A673 (cell line): ENCODE measurements around the gene CACNA1A. TPM values are rescaled to one million over a fixed set of nuclear protein-coding genes. Genes with fewer than 3 reads are reported as not detected.
"Not testable (repeated sequence)": the region's sequence is repeated elsewhere in the genome, so short reads cannot be mapped to it uniquely, and the experiment has no call there.

ENCODE experiments used
- BruUV-seq: library from RNA; stranded (reverse); fragments of 400-500 nt; replicated peaks from 2 replicates; lab custom pipeline; 2021; lab: Mats Ljungman, UMichigan
- CTCF ChIA-PET: fragments of 300-600 bp; sonication (Branson Sonifier 250); formaldehyde crosslinking; loops from one replicate; lab custom pipeline; 2022; ENCODE audit warnings: antibody characterized with exemption; lab: Charles Lee
- POLR2A ChIA-PET: fragments of 300-600 bp; sonication (Branson Sonifier 250); formaldehyde crosslinking; loops from one replicate; lab custom pipeline; 2022; ENCODE audit warnings: antibody characterized with exemption; ENCODE audit not compliant: low non-redundant PET; lab: Charles Lee
- DNase-seq: peaks from one replicate; pipeline ENCODE4 v3.0.0-alpha.2; 2015; ENCODE audit warnings: low spot score
- H3K27ac ChIP-seq: fragments of 200-600 bp; sonication (generic); 2 replicates; pipeline ENCODE4 v1.5.1; 2016; ENCODE audit warnings: mixed run types, low read depth, mild to moderate bottlenecking, mixed read lengths, antibody characterized with exemption, low read length; ENCODE audit not compliant: poor library complexity, severe bottlenecking
- H3K27me3 ChIP-seq: fragments of 200-600 bp; sonication (generic); replicated peaks from 2 replicates; pipeline ENCODE4 v1.6.1; 2017; ENCODE audit warnings: mixed run types, low read depth, mild to moderate bottlenecking, mixed read lengths, antibody characterized with exemption, low read length; ENCODE audit not compliant: insufficient read depth, poor library complexity
- H3K36me3 ChIP-seq: fragments of 200-600 bp; sonication (generic); 2 replicates; pipeline ENCODE4 v1.6.1; 2016; ENCODE audit warnings: mixed run types, mild to moderate bottlenecking, mixed read lengths, antibody characterized with exemption, low read length; ENCODE audit not compliant: insufficient read depth, poor library complexity, severe bottlenecking
- H3K4me1 ChIP-seq: fragments of 200-600 bp; sonication (generic); 2 replicates; pipeline ENCODE4 v1.6.1; 2017; ENCODE audit warnings: mixed run types, mild to moderate bottlenecking, mixed read lengths, antibody characterized with exemption, low read length; ENCODE audit not compliant: insufficient read depth, poor library complexity, severe bottlenecking
- H3K4me3 ChIP-seq: fragments of 200-600 bp; sonication (generic); 2 replicates; pipeline ENCODE4 v1.5.1; 2016; ENCODE audit warnings: low read depth, mixed run types, mild to moderate bottlenecking, mixed read lengths, low read length; ENCODE audit not compliant: poor library complexity, severe bottlenecking
- H3K9me3 ChIP-seq: fragments of 200-600 bp; sonication (generic); 2 replicates; pipeline ENCODE4 v1.6.1; 2016; ENCODE audit warnings: mixed run types, low read depth, mild to moderate bottlenecking, mixed read lengths, antibody characterized with exemption, low read length; ENCODE audit not compliant: poor library complexity, severe bottlenecking
- EZH2 ChIP-seq: fragments of 200-600 bp; sonication (generic); IDR thresholded peaks from 2 replicates; pipeline ENCODE4 v1.6.1; 2017; ENCODE audit warnings: borderline replicate concordance, low read depth, mild to moderate bottlenecking, mixed read lengths, antibody characterized with exemption, low read length; ENCODE audit not compliant: poor library complexity, severe bottlenecking
- intact Hi-C: fragments of 100-400 bp; cut with micrococcal nuclease; formaldehyde crosslinking; loops from one replicate; pipeline ENCODE4 v1.10.0; 2022; ENCODE audit not compliant: unreplicated experiment
- total RNA-seq: library from RNA; stranded (reverse); gene quantifications from 2 replicates; pipeline ENCODE4 v1.2.3, GENCODE V29; 2021
- TF ChIP-seq, protein P1 (sequence below): fragments of 300-800, 200-600 bp; sonication (generic); conservative IDR thresholded peaks from 2 replicates; pipeline ENCODE4 v1.5.1; 2017; ENCODE audit warnings: low read depth, mild to moderate bottlenecking, antibody characterized with exemption, low read length, moderate library complexity, mixed read lengths

CACNA1A gene
- total RNA-seq, 1 experiment from 2014 or later, result 3.2 TPM

DNA sequence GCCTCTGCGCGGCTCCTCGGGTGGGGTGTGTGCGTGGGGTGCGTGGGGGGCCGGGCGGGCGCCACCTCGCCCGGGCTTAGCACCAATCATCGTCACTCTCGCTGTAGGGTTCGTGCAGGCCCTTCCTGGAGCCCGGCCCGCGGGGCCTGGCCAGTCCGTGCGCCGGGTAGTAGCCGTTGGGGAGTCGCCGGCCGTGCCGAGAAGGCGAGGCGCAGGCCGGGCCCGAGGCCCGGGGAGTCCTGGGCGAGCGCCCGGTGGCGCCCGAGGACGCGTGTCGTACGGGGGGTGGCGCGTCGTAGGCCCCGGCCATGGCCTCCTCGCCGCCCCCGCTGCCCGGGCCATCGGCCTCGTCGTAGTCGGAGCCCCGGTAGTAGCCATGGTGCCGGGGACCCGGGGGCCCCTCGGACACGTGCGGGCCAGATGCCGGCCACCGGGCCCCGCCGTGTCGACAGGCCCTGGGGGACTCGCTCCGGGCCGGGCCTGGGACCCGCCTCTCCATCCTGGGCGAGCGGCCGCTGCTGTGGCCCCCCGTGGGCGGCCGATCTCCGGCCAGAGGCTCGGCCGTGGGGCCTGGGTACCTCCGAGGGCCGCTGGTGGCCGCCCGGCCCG lies 298.9 kb downstream of the CACNA1A start:
- no TSS peak for BruUV-seq
- intact Hi-C loops, result no loop called here
- H3K4me3 ChIP-seq, result peak overlapping the region; percentile 31

DNA sequence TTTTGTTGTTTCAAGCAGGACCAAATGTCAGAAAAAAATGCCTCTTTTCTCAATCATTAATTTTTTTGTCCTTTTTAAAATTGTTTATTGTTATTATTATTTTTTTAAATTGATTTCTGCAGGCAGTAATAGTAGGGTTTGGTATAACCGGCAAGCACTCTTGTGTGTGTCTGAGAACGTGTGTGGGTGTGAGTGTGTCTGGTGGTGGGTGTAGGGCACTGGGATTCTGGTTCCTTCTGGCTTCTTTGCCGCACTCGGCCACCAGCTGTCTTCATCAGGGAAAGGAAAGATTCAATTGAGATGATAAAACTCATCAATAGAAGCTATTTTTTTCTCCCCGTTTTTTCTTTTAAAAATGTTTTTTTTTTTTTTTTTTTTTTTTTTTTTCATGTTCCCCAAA lies 299.7 kb downstream of the CACNA1A start:
- ChIA-PET CTCF (interaction anchor here (0.6 kb wide), 1 partner anchor 41 kb away, joined by 4 read pairs; no protein-coding TSS in a partner anchor), POLR2A (no interaction called here)
- DNase-seq, result no peak
- intact Hi-C loops, result no loop called here
- Histone ChIP-seq H3K9me3 (no peaks in the 10 kb centered on the region), H3K4me1 (peaks cover 14% of the 10 kb centered on the region), H3K36me3 (no peaks in the 10 kb centered on the region), H3K4me3 (no peak overlapping the region), H3K27me3 (no peaks in the 10 kb centered on the region), H3K27ac (peak overlapping the region; percentile 83)
- BruUV-seq, result no TSS peak
- TF ChIP-seq, protein P1, sequence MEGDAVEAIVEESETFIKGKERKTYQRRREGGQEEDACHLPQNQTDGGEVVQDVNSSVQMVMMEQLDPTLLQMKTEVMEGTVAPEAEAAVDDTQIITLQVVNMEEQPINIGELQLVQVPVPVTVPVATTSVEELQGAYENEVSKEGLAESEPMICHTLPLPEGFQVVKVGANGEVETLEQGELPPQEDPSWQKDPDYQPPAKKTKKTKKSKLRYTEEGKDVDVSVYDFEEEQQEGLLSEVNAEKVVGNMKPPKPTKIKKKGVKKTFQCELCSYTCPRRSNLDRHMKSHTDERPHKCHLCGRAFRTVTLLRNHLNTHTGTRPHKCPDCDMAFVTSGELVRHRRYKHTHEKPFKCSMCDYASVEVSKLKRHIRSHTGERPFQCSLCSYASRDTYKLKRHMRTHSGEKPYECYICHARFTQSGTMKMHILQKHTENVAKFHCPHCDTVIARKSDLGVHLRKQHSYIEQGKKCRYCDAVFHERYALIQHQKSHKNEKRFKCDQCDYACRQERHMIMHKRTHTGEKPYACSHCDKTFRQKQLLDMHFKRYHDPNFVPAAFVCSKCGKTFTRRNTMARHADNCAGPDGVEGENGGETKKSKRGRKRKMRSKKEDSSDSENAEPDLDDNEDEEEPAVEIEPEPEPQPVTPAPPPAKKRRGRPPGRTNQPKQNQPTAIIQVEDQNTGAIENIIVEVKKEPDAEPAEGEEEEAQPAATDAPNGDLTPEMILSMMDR, result no peak
- no peak for TF ChIP-seq EZH2

More for the DNA sequence above, 298.9 kb downstream of the CACNA1A start:
- H3K9me3 ChIP-seq, result no peaks in the 10 kb centered on the region
- peak; percentile 31 for DNase-seq
- H3K4me1 ChIP-seq, result peaks cover 14% of the 10 kb centered on the region
- CTCF ChIA-PET, result no interaction called here
- no peaks in the 10 kb centered on the region for H3K36me3 ChIP-seq
- POLR2A ChIA-PET, result interaction anchor here (0.7 kb wide), 1 partner anchor 13 kb away, joined by 11 read pairs; no protein-coding TSS in a partner anchor
- no peak for TF ChIP-seq EZH2
- TF ChIP-seq, protein P1, result no peak
- no peaks in the 10 kb centered on the region for H3K27me3 ChIP-seq
- H3K27ac ChIP-seq, result peak overlapping the region; percentile 83

DNA sequence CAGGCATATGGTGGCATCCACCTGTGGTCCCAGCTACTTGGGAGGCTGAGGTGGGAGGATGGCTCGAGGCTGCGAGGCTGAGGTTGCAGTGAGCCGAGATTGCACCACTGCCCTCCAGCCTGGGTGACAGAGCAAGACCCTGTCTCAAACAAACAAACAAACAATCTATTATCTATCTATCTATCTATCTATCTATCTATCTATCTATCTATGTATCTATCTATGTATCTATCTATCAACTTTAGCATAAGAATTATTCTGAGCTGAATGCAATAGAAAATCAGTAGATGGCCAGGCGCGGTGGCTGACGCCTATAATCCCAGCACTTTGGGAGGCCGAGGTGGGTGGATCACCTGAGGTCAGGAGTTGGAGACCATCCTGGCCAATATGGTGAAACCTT lies 304.2 kb downstream of the CACNA1A start:
- intact Hi-C loops, result not testable (repeated sequence)

DNA sequence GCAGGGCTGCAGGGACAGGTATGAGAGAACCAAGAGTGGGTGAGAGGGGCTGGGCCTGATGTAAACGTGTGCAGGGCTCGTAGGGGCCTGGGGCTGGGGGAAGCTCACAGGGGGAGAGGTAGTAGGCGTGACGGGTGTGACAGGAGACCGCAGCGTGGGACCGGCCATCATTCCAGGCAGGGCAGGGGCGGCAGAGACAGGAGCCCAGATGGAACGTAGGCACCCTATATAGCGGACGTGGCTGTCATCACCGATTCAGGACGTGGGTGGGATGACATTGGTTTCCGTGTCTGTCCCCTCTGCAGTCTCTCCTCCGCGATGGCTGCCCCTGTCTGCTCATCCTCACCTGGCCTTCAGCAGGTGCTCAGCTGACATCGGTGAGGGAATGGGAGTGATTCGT lies 307.6 kb downstream of the CACNA1A start:
- DNase-seq, result no peak
- TF ChIP-seq, protein P1, result no peak
- no peak for TF ChIP-seq EZH2
- no peaks in the 10 kb centered on the region for H3K4me1 ChIP-seq
- ChIA-PET POLR2A (interaction anchor here (0.6 kb wide), 1 partner anchor 42 kb away, joined by 3 read pairs; no protein-coding TSS in a partner anchor), CTCF (interaction anchor here (0.7 kb wide), 1 partner anchor 16 kb away, joined by 3 read pairs; no protein-coding TSS in a partner anchor)
- no peaks in the 10 kb centered on the region for H3K9me3 ChIP-seq
- no peak overlapping the region for H3K4me3 ChIP-seq
- intact Hi-C loops, result no loop called here
- H3K36me3 ChIP-seq, result no peaks in the 10 kb centered on the region
- BruUV-seq, result no TSS peak
- H3K27me3 ChIP-seq, result no peaks in the 10 kb centered on the region
- H3K27ac ChIP-seq, result no peak overlapping the region

More for the DNA sequence above, 304.2 kb downstream of the CACNA1A start:
- CTCF ChIA-PET, DNase-seq, H3K27ac ChIP-seq, BruUV-seq, H3K4me3 ChIP-seq, POLR2A ChIA-PET, H3K4me1 ChIP-seq, H3K9me3 ChIP-seq, H3K27me3 ChIP-seq, H3K36me3 ChIP-seq: not testable (repeated sequence)
